Measurements from ENCODE around the gene PNMA8A. TPM values are rescaled to one million over a fixed set of nuclear protein-coding genes. Genes with fewer than 3 reads are reported as not detected.
A peak's percentile ranks its signal among the peaks of the same experiment; 100 is the strongest.

Gene PNMA8A
- total RNA-seq, 4 donors from 2014 or later, result 1.6 to 5.4 (median 4.0) TPM

- TF ChIP-seq POLR2A (IDR thresholded peaks at IDR 0.05), result no peak
- TF ChIP-seq, protein P1, sequence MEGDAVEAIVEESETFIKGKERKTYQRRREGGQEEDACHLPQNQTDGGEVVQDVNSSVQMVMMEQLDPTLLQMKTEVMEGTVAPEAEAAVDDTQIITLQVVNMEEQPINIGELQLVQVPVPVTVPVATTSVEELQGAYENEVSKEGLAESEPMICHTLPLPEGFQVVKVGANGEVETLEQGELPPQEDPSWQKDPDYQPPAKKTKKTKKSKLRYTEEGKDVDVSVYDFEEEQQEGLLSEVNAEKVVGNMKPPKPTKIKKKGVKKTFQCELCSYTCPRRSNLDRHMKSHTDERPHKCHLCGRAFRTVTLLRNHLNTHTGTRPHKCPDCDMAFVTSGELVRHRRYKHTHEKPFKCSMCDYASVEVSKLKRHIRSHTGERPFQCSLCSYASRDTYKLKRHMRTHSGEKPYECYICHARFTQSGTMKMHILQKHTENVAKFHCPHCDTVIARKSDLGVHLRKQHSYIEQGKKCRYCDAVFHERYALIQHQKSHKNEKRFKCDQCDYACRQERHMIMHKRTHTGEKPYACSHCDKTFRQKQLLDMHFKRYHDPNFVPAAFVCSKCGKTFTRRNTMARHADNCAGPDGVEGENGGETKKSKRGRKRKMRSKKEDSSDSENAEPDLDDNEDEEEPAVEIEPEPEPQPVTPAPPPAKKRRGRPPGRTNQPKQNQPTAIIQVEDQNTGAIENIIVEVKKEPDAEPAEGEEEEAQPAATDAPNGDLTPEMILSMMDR (IDR thresholded peaks at IDR 0.05), result no peak
- no peak for TF ChIP-seq POLR2AphosphoS5 (IDR thresholded peaks at IDR 0.05)
- TF ChIP-seq EP300 (IDR thresholded peaks at IDR 0.05), result no peak
- Histone ChIP-seq H3K27ac (no peak overlapping the region), H3K27me3 (peaks cover 43% of the 10 kb centered on the region), H3K9me3 (no peaks in the 10 kb centered on the region), H3K4me1 (peaks cover 0 to 44% (median 12%) of the 10 kb centered on the region in 3 donors), H3K4me3 (no peak overlapping the region), H3K36me3 (no peaks in the 10 kb centered on the region)
- no peak for ATAC-seq
- 66 to 75% methylated on average over 4 of the region's 4 CpGs for WGBS, 2 donors (ENCODE audit: low coverage in 1 of 2)
Observed at GRCh38 chr19:46484656-46485055, 13.3 kb upstream of the PNMA8A start.

DNA sequence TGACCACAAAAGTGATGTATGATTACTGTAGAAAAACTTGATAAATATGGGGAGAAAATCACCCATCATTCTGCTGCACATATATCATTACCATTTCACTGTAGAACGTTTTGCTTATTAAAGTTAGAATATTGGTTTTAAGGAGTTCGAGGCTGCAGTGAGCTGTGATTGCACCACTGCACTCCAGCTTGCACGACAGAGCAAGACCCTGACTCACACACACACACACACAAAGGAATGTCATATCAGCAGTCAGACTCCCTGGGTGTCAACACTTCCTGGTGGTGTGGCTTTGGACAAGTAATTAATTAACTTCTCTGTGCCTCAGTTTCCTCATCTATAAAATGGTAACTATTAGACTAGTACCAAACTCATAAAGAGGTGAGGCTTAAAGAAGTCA is 11.3 kb upstream of the PNMA8A start:
- WGBS, 2 donors (ENCODE audit: low coverage in 1 of 2), result 40 to 43% methylated on average over 1 to 2 of the region's 3 CpGs
- TF ChIP-seq, protein P1 (IDR thresholded peaks at IDR 0.05), result no peak
- no peak for TF ChIP-seq POLR2AphosphoS5 (IDR thresholded peaks at IDR 0.05)
- TF ChIP-seq EP300 (IDR thresholded peaks at IDR 0.05), result no peak
- no peak for TF ChIP-seq POLR2A (IDR thresholded peaks at IDR 0.05)
- no peaks in the 10 kb centered on the region for H3K36me3 ChIP-seq
- H3K27ac ChIP-seq, result no peak overlapping the region
- H3K9me3 ChIP-seq, result no peaks in the 10 kb centered on the region
- ATAC-seq, result no peak
- no peak overlapping the region for H3K4me3 ChIP-seq
- H3K27me3 ChIP-seq, result peaks cover 25% of the 10 kb centered on the region
- peaks cover 0 to 26% (median 5%) of the 10 kb centered on the region in 3 donors for H3K4me1 ChIP-seq

- 25 to 42% methylated on average over 4 to 5 of the region's 5 CpGs for WGBS, 2 donors (ENCODE audit: low coverage in 1 of 2)
- H3K27me3 ChIP-seq, result peaks cover 24% of the 10 kb centered on the region
- H3K36me3 ChIP-seq, result no peaks in the 10 kb centered on the region
- no peak overlapping the region for H3K4me3 ChIP-seq
- H3K27ac ChIP-seq, result peak overlapping the region in 2 of 4 donors; percentile 72 to 76
- H3K4me1 ChIP-seq, result peaks cover 0 to 19% (median 0%) of the 10 kb centered on the region in 3 donors
- ATAC-seq, result peak; percentile 40
- TF ChIP-seq, protein P1 (IDR thresholded peaks at IDR 0.05), result no peak
- TF ChIP-seq POLR2A (IDR thresholded peaks at IDR 0.05) (no peak), POLR2AphosphoS5 (IDR thresholded peaks at IDR 0.05) (no peak), EP300 (IDR thresholded peaks at IDR 0.05) (no peak)
- no peaks in the 10 kb centered on the region for H3K9me3 ChIP-seq
Observed at GRCh38 chr19:46481947-46482346, 10.6 kb upstream of the PNMA8A start.

DNA sequence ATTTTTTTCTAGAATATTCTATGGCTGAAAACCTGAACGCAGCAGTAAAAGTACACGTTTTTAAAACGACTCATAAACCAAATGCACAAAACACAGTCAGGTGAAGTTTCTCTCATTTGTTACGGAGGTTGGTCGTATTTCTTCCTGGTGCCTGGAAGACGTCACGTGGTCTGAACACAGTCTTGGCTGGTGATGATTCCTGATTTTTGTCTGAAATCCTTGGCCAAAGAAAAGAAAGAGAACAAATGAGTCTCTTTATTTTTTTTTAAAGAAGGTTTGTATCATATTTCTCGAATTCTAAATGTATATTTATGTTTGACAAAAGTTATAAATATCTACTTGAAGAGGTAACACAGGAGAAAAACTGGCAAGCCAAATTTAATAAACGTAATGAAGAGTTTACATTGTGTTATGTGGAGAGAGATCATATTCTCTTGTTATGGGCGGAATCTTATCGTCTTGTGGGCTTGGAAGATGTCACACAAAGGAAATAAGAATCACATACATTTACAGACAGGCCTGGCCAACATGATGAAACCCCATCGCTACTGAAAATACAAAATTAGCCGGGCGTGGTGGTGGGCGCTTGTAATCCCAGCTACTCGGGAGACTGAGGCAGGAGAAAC is 10.0 kb upstream of the PNMA8A start:
- Histone ChIP-seq H3K9me3 (no peaks in the 10 kb centered on the region), H3K4me1 (peaks cover 0 to 19% (median 0%) of the 10 kb centered on the region in 3 donors), H3K4me3 (no peak overlapping the region), H3K27ac (peak overlapping the region in 3 of 4 donors; percentile 67 to 76 (median 72)), H3K36me3 (no peaks in the 10 kb centered on the region), H3K27me3 (peaks cover 22% of the 10 kb centered on the region)
- WGBS, 2 donors (ENCODE audit: low coverage in 1 of 2), result 26 to 30% methylated on average over 13 to 16 of the region's 16 CpGs
- no peak for TF ChIP-seq POLR2AphosphoS5 (IDR thresholded peaks at IDR 0.05)
- TF ChIP-seq EP300 (IDR thresholded peaks at IDR 0.05), result no peak
- TF ChIP-seq, protein P1 (IDR thresholded peaks at IDR 0.05), result no peak
- no peak for TF ChIP-seq POLR2A (IDR thresholded peaks at IDR 0.05)
- peak; percentile 53 for ATAC-seq

GRCh38 chr19:46480415-46480814 is 9.1 kb upstream of the PNMA8A start:
- H3K27ac ChIP-seq, result peak overlapping the region in 3 of 4 donors; percentile 67 to 76 (median 72)
- peaks cover 0 to 19% (median 0%) of the 10 kb centered on the region in 3 donors for H3K4me1 ChIP-seq
- TF ChIP-seq POLR2A (IDR thresholded peaks at IDR 0.05), result no peak
- no peak for TF ChIP-seq POLR2AphosphoS5 (IDR thresholded peaks at IDR 0.05)
- TF ChIP-seq EP300 (IDR thresholded peaks at IDR 0.05), result no peak
- TF ChIP-seq, protein P1 (IDR thresholded peaks at IDR 0.05), result no peak
- peaks cover 25% of the 10 kb centered on the region for H3K27me3 ChIP-seq
- 17 to 36% methylated on average over 1 to 10 of the region's 12 CpGs for WGBS, 2 donors (ENCODE audit: low coverage in 1 of 2)
- no peaks in the 10 kb centered on the region for H3K9me3 ChIP-seq
- no peaks in the 10 kb centered on the region for H3K36me3 ChIP-seq
- H3K4me3 ChIP-seq, result no peak overlapping the region
- peak; percentile 82 for ATAC-seq
